DMS153 (cell line): ENCODE data around the gene C16orf96.

Experiments
- DNase-seq: peaks from one replicate; lab custom pipeline; 2025; lab: John Stamatoyannopoulos, UW

C16orf96 gene

GRCh38 chr16:4616047-4616811 lies 60.1 kb downstream of the C16orf96 start:
- peak; percentile 100 for DNase-seq

DNA sequence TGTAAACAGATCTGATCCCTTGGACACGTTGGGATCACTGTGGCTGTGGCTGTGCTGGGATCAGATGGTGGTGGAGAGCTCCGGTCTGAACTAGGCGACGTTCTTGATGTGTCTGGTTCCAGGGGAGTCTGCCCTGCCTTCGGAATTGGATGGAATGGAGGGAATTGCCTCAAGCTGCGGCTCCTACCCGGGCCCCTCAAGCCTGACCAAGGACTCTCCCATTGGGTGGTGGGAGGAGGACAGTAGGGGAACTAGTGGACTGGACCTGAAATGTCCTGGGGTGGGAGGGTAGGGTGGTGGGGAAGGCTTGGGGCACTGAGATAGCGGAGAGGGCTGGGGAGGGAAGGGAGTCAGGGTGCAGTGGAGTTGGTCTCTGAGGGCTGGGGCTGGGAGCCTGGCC lies 61.7 kb downstream of the C16orf96 start:
- DNase-seq = no peak

- peak; percentile 65 for DNase-seq
Measured at GRCh38 chr16:4618645-4619418, 62.7 kb downstream of the C16orf96 start.

DNA sequence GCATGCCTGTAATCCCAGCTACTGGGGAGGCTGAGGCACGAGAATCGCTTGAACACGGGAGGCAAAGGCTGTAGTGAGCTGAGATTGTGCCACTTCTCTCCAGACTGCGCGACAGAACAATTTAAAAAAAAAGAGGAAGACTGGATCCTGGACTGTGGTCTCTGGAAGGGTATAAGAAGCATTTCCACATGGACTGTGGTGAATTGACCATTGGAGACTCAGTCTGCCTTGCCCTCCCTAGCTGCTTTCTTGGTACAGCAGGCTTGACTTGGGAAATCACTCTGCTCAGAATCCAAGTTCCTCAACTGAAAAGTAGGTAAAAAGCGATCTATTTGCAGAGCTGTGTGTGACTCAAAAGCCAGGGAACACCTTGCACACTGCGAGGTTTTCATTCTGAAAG lies 67.5 kb downstream of the C16orf96 start:
- DNase-seq = no peak

GRCh38 chr16:4624015-4624826 lies 68.1 kb downstream of the C16orf96 start, which contains the start of gene MGRN1:
TSS of gene MGRN1 (plus strand) at chr16:4624826. CDS start at chr16:4624961, 135 bp downstream.
- DNase-seq = peak; percentile 94

GRCh38 chr16:4624827-4625559 lies 68.9 kb downstream of the C16orf96 start:
- DNase-seq = no peak

DNA sequence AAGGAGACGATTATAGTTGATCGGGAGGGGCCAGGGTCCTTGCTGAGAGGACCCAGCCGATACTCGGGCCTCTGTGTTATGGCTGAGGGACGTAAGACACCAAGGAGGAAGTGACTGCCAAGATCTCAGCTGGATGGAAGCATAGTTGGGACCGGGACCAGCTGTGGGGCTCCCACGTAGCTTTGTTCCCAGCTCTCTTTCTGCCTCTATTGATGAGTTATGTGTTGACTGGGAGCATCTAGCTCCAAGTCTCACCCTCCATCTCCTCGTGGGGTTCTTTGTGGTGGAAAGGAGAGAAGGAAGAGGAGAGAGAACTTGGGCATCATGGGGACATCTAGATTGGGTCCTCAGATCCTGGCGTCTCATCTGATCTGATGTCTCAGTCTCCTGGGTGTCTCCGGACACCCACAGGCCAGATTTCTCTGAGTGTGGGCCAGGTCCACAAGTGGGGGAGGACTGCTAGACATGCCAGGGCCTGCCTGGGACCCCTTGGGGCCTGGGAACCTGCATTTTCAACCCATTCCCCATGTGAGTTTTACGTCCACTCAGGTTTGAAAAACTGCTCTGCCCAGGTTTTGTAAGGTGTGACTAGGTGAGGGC lies 69.5 kb downstream of the C16orf96 start:
- DNase-seq = no peak

DNA sequence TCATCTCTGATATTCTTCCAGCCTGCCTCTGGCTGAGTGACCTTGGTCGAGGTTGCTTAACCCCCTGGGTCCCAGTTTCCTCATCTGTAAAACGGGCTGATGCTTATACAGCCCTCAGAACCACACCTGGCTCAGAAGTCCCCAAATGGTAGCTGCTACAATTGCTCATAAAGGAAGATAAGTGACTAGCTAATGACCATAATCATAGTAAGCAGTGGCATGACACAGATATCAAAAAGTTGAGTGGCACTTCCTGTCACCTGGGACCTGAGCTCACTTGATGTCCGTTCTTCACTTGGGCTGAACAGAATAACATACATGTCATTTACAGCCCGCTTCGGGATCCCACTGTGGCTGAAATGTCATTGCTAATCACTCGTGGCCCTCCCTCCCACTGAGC lies 70.3 kb downstream of the C16orf96 start:
- no peak for DNase-seq

- no peak for DNase-seq
Measured at GRCh38 chr16:4628283-4628682, 72.1 kb downstream of the C16orf96 start.

DNA sequence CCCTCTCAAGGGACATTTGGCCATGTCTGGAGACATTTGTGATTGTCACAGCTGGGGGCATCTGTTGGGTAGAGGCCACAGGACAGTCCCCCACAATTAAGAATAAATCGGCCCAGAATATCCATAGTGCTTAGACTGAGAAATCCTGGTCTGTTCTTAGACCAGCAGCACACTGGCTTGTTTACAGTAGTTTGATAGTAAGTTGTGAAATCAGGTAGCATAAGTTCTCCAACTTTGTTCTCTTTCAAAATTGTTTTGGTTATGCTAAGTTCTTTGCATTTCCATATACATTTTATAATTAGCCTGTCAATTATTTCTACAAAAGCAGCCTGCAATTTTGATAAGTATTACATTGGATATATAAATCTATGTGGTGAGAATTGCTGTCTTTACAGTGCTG lies 75.3 kb downstream of the C16orf96 start:
- DNase-seq = no peak

DNA sequence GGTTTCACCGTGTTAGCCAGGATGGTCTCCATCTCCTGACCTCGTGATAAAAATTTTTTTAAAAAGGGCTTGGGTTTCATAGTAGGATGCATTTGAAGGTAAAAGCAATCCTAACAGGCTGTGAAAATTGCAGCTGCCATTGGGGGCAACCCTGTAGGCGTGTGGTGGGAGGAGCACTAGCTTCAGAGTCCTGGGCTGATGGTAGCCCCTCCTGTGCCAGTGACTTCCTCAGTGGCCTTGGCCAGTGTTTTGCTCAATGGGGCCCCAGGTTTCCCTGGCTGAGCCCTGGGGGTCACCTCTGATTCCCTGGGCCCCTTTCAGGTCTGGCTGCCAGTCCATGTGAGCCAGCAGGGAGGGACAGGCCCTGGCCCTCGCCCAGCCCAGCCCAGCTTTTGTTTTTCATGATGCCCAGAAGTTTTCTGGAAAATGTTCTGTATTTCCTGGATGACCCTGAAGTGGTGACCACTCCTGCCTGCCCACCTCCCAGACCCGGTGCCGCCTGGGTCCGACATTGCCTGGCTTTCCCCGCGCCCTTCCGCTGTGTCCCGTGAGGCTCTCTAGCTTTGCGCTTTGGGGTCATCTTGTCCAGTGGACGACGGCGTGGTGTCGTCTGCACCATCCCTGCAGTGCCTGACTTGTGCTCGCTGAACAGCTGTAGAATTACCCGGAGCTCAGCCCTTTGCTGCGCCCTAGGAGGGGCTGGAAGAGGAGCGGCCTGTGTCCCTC lies 77.9 kb downstream of the C16orf96 start:
- DNase-seq = no peak

DNA sequence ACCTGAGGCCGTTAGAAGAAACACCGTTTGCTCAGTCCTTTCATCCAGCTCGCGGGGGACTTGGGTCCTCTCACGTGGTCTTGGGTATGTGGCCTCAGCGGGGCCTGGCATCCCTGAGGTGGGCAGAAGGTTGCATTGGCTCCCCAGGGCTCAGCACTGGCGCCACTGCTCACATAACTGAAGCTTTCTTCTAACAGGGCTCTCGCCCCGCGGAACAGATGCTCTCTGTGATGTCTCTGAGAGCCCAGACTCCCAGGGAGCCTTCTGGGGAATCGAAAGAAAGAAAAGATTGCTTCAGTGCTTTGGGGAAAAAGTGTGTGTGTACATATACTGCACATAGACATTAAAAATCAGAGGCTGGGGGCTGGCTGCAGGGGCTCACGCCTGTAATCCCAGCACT lies 78.6 kb downstream of the C16orf96 start:
- no peak for DNase-seq

DNA sequence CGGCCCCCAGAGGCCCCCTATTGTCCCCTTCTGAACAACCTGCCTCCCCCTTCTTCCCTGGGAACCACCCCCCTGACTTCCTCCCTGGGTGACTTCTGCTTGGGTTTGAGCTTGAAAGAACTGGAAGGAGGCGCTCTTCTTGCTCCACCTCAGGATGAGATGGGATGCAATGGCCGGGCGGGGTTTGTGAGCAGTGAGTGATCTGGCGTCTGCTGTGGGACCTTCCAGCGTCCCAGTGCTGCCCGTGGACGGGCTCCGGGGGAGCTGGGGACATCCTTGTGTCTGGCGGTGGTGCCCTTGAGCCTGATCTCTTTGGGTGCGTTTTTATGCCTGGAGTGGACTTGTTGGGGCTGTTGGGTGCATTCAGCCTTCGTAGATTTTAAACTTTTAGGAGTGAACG lies 80.1 kb downstream of the C16orf96 start:
- DNase-seq = no peak

DNA sequence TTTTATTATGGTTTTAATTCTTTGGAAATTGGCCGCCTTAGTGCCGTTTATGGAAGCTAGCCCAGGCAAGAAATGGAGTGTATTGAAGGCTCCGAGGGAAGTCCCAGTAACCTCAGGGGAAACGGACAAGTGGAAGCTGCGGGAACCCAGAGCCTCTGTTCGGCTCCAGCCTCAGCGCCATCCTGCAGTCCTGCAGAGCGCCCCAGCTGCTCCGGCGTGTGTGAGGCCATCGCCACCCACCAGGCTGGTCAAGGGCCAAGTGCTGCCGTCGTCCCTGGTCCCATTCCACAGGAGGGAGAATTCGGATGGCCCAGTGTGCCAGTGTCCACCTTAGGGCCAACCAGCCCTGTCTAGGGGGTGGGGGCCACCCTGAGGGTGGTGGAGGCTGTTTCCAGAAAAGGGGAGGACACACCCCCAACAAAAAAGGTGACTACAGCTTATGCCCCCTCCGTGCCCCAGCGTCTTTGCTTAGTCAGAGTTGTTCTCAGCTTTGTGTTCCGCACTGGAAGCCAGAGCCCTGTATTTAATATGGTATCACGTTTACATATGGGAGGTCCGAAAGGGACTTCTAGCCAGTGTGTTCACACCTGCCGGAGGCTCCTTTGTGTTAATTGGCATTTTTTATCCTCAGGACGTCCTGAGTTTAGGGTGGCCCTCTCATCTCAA lies 81.5 kb downstream of the C16orf96 start:
- DNase-seq = no peak

DNA sequence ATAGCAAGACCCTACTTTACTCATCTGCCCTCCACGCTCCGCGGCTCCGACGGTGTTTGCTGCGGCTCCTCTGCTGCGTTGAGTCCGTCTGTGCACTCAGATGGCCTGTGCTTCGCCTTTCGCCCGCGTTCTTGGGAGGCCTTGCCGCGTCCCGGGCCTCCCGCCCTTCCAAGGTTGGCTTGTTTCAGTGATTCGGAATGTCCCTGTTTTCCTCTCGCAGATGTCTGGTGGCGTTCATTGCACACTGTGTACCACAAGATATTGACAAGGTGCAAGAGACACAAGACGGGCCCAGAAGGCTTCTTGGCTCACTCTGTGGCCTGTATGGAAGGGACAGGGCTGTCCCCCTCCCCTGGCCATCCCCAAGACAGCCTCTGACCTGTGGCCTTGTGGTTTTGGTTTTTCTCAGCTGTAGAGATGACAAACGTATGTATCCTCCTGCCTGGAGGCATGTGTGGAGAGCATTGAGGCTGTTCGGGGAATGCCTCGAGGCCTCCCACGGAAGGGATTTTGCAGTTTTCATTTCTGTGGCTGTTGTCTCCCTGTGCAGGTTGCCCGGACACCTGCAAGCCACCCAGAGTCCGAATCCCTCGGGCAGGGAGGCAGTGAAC lies 83.9 kb downstream of the C16orf96 start:
- DNase-seq = no peak

- no peak for DNase-seq
Measured at GRCh38 chr16:4640572-4641305, 84.6 kb downstream of the C16orf96 start.

DNA sequence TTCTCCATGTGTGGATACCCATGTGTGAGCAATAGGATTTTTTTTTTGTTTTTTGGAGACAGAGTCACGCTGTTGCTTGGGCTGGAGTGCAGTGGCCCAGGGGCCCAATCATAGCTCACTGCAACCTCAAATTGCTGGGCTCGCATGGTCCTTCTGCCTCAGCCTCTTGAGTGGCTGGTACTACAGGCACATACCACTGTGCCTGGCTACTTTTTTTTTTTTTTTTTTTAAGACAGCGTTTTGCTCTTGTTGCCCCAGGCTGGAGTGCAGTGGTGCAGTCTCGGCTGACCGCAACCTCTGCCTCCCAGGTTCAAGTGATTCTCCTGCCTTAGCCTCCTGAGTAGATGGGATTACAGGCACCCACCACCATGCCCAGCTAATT lies 85.2 kb downstream of the C16orf96 start:
- no peak for DNase-seq

DNA sequence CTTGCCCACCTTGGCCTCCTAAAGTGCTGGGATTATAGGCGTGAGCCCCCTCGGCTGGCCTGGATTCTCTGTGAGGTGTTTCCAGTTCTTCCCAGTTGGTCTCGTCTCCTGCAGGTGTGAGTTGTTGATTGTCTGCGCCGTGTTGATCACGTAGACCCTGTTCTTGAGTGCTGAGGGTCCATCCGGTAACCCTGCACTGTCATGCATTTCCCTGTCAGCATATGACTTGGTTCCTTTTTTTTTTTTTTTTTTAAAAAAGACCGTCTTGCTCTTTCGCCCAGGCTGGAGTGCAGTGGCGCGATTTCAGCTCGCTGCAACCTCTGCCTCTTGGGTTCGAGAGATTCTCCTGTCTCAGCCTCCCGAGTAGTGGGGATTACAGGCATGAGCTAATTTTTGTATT lies 85.8 kb downstream of the C16orf96 start:
- no peak for DNase-seq
